GM12873 (cell line): Measurements from ENCODE around the gene OR8D1.

Experiments
- TF ChIP-seq, protein P1 (sequence below): IDR thresholded peaks from 2 replicates; pipeline ENCODE4 v1.5.1; 2012; ENCODE audit warnings: low read depth, mild to moderate bottlenecking, moderate library complexity, low read length, control low read depth; ENCODE audit not compliant: insufficient read depth; ENCODE audit errors: missing control alignments

The OR8D1 gene

DNA sequence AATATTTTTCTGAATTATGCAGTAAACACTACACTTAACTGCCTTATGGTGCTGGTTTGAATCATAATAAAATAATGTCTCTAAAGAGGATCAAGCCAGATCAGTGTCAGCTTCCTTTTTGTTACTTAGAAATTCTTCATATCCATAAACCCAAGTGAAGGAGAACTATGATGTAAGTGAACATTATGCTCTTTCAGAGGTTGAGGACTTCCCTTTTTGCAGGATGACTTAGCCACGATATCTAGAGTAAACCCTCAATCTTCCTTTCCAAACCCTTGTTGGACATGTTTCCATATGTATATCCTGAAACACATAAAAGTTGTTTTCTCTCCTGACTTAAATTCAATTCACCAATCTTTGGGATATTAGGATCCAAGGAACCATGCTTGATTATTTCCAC, 19.1 kb downstream of the OR8D1 start:
- TF ChIP-seq, protein P1, sequence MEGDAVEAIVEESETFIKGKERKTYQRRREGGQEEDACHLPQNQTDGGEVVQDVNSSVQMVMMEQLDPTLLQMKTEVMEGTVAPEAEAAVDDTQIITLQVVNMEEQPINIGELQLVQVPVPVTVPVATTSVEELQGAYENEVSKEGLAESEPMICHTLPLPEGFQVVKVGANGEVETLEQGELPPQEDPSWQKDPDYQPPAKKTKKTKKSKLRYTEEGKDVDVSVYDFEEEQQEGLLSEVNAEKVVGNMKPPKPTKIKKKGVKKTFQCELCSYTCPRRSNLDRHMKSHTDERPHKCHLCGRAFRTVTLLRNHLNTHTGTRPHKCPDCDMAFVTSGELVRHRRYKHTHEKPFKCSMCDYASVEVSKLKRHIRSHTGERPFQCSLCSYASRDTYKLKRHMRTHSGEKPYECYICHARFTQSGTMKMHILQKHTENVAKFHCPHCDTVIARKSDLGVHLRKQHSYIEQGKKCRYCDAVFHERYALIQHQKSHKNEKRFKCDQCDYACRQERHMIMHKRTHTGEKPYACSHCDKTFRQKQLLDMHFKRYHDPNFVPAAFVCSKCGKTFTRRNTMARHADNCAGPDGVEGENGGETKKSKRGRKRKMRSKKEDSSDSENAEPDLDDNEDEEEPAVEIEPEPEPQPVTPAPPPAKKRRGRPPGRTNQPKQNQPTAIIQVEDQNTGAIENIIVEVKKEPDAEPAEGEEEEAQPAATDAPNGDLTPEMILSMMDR = no peak

DNA sequence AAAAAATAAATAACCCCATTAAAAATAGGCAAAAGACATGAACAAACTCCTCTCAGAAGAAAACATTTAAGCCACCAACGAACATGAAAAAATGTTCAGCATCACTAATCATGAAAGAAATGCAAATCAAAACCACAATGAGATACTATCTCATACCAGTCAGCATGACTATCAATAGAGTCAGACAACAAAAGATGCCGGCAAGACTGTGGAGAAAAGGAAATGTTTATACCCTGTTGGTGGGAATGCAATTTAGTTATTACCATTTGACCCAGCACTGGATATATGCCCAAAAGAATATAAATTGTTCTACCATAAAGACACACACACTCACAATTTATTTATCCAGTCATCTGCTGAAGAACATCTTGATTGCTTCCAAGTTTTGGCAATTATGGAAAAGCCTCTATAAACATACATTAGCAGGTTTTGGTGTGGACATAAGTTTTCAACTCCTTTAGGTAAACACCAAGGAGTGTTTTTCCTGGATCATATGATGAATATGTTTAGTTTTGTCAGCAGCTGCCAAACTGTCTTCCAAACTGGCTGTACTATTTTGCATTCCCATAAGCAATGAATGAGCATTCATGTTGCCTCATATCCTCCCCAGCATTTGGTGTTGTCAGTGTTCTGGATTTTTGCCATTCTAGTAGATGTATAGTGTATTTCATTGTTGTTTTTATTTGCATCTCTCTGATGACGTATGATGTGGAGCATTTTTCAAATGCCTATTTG, 28.0 kb downstream of the OR8D1 start:
- TF ChIP-seq, protein P1 = no peak

DNA sequence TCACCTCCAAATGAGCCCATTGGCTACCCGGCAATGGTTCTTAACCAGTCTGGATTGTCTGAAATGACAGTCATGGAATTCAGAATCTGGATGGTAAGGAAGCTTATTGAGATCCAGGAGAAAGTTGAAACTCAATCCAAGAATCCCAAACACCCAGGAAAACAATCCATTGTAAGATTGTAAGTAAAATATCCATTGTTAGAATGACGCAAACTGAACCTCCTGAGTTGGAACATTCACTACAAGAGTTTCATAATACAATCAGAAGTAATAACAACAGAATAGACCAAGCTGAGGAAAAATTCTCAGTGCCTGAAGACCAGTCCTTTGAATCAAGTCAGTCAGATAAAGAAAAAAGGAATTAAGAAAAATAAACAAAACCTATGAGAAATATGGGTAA, 35.5 kb downstream of the OR8D1 start:
- TF ChIP-seq, protein P1 = no peak

DNA sequence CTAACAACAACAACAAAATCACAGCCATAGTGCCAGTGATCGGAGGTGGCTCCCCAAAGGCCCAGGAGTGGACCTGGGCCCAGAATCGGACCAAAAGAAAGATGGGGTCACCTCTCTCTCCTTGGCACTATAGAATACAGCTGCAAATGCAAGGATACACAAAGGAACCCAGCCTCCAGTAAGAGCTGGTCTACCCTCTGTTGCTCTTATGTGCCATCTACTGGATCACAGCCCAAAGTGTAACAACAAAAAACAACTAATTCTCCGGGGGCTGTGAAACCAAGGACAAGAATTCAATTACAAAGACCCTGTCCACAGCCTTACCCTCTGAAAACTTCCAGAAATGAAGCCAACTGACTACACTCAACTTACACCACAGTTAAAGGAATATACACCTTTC, 35.9 kb downstream of the OR8D1 start:
- TF ChIP-seq, protein P1 = peak; percentile 23

DNA sequence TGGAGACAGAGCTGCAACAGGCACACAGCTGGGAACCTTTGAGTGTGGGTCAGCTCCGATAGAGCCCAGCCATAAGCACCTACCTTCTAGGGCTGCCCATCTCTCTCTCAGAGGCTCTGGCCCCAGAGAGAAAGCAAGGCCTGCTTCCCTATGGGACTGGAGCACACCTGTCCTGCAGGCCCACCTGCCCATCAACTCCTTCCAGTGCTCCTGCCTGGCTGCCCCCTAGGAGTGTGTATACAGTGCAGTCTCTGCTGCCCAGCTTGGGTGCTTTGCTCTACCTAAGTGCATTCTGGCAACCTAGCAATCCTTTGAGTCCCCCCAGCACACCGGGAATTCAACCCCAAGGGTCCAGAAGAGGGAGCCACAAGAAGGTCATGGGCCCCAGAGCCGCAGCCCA, 36.5 kb downstream of the OR8D1 start:
- TF ChIP-seq, protein P1 = no peak

DNA sequence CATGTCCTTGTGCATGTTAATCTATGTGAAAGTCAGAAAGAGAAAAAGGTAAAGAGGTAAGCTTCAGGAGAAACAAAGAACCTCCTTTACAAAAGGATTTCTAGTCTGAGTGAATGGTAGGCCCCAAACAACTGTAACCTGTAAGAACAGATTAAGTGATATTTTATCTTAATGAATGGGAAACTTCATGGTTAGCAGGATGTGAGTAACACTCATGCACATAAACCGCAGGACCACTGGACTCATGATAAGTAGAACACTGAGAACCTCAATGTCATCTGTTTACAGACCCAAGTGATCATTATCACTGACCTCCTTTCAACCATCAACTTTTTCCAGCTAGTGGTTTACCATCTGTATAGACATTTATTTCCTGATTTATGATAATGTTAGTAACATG, 37.7 kb downstream of the OR8D1 start:
- TF ChIP-seq, protein P1 = no peak

DNA sequence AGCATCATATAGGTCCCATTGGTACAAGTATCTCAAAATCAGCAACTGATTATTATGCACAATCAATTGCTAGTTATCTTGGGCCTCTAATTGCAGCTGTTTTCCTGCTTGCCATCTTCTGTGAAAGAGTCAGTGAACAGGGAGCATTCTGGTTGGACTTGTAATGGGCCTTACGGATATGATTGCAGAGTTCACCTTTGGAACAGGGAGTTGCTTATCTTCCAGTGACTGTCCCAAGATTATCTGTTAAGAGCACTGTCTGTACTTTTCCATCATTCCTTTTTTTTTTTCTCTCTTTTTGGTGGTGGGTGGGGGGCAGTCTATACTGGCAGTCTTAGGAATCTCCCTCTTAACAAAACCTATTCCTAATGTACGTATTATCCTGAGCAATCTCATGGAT, 39.7 kb downstream of the OR8D1 start:
- TF ChIP-seq, protein P1 = no peak
